Pancreas (tissue), 10 donors: ENCODE data around the gene GUCY2D. TPM values are rescaled to one million over a fixed set of nuclear protein-coding genes. Genes with fewer than 3 reads are reported as not detected.

Experiments used
- ATAC-seq, 4 donors: fragments of 200-7000 bp; cut with Tn5 transposase; one replicate each; pipeline versions ENCODE4 v1.8.0 to v1.9.1; 2020; ENCODE audit warnings: mild to moderate bottlenecking in 4 of 4, moderate library complexity in 4 of 4
- DNase-seq, 6 donors: peaks; one replicate each; pipeline ENCODE4 v3.0.0-alpha.2; 2020
- FAIRE-seq: peaks from 2 replicates; lab custom pipeline; 2012; peaks lifted over from hg19 to GRCh38; lab: Jason Lieb, UNC
- H3K27ac ChIP-seq, 4 donors: fragments of 200-600 bp; sonication (generic); 1 replicate in 3 of 4; 2 replicates in 1 of 4; pipeline versions ENCODE4 v1.5.0 to v1.8.0; 2020
- H3K27me3 ChIP-seq, 4 donors: fragments of 200-600 bp; one replicate each; pipeline ENCODE4 v1.8.0; 2021
- H3K36me3 ChIP-seq, 3 donors: fragments of 200-600 bp; sonication (generic) in 1 of 3; one replicate each; pipeline versions ENCODE4 v1.5.0 to v1.8.0; 2020 to 2021
- H3K4me1 ChIP-seq, 3 donors: fragments of 200-600 bp; one replicate each; pipeline ENCODE4 v1.8.0; 2021
- H3K4me3 ChIP-seq, 4 donors: fragments of 200-600 bp; sonication (generic) in 2 of 4; one replicate each; pipeline versions ENCODE4 v1.5.0 to v1.8.0; 2020 to 2021
- H3K9me3 ChIP-seq, 4 donors: fragments of 200-600 bp; one replicate each; pipeline ENCODE4 v1.8.0; 2021
- WGBS, 2 donors: extraction: QIAGEN DNeasy Blood & Tissue Kit; methylation state at CpG; one replicate each; pipeline ENCODE4 v1.1.7; 2013; 5-methylcytosine and 5-hydroxymethylcytosine counted together
- intact Hi-C, 3 donors: fragments of 100-400 bp; cut with DNase I; formaldehyde crosslinking; loops; one replicate each; pipeline versions ENCODE4 v1.11.1 to v1.14.2; 2022
- polyA plus RNA-seq, 2 donors: library from polyadenylated mRNA; stranded (reverse); fragments of 200-250 nt; gene quantifications; one replicate each; pipeline ENCODE4 v1.2.3, GENCODE V29; 2013
- total RNA-seq, 6 donors: library from RNA; stranded (reverse); fragmentation: NEBNext Ultra II Directional in 4 of 6; extraction: Animal tissue kit (Norgen Biotek cat#: 25700) in 4 of 6; gene quantifications; one replicate each; pipeline versions ENCODE4 v1.2.1 to v1.2.4, GENCODE V29; 2021 to 2023
- TF ChIP-seq, protein P1 (sequence below), 4 donors: fragments of 200-600 bp; sonication (generic) in 3 of 4; IDR thresholded peaks; one replicate each; pipeline versions ENCODE4 v1.5.0 to v1.8.0; 2021; ENCODE audit warnings: antibody characterized with exemption in 4 of 4
- donor health status: healthy with polysubstance abuse.
- donor health status: DM: no; HTN: no; CAD: no; lungs with moderate emphysema.
- donor health status: DM: no; HTN: no; CAD: no.
- donor health status: control.
- donor health status: control.
- donor health status: Bipolar disorder and iron deficiency.
- donor health status: DM: yes; HTN: yes; CAD: no.
- donor health status: DM: no; HTN: no; CAD: no.
- donor health status: DM: no; HTN: no; CAD: no.
- donor health status: DM: yes; HTN: yes; CAD: no.

GUCY2D gene
- total and polyA plus RNA-seq, 8 donors, result 0.02 to 0.47 (median 0.23) TPM; not detected in 2

GRCh38 chr17:8066841-8067775, 64.7 kb downstream of the GUCY2D start:
- Histone ChIP-seq H3K36me3 (no peaks in the 10 kb centered on the region), H3K9me3 (no peaks in the 10 kb centered on the region), H3K27me3 (peaks cover 0 to 7% (median under 1%) of the 10 kb centered on the region in 4 donors), H3K4me1 (no peaks in the 10 kb centered on the region), H3K4me3 (no peak overlapping the region), H3K27ac (no peak overlapping the region)
- WGBS, 2 donors, result 64 to 76% methylated on average over 15 of the region's 15 CpGs
- DNase-seq, result peak in 1 of 6 donors; percentile 41
- TF ChIP-seq, protein P1, sequence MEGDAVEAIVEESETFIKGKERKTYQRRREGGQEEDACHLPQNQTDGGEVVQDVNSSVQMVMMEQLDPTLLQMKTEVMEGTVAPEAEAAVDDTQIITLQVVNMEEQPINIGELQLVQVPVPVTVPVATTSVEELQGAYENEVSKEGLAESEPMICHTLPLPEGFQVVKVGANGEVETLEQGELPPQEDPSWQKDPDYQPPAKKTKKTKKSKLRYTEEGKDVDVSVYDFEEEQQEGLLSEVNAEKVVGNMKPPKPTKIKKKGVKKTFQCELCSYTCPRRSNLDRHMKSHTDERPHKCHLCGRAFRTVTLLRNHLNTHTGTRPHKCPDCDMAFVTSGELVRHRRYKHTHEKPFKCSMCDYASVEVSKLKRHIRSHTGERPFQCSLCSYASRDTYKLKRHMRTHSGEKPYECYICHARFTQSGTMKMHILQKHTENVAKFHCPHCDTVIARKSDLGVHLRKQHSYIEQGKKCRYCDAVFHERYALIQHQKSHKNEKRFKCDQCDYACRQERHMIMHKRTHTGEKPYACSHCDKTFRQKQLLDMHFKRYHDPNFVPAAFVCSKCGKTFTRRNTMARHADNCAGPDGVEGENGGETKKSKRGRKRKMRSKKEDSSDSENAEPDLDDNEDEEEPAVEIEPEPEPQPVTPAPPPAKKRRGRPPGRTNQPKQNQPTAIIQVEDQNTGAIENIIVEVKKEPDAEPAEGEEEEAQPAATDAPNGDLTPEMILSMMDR (IDR thresholded peaks at IDR 0.05), result no peak
- ATAC-seq, result no peak
- FAIRE-seq, result no peak
- intact Hi-C loops, result loop anchor here in 1 of 3 donors (10.0 kb wide), 1 partner anchor 48 kb away; the partner anchor contains the start of gene ALOXE3

- TF ChIP-seq, protein P1 (IDR thresholded peaks at IDR 0.05), result no peak
- ATAC-seq (no peak), DNase-seq (peak in 1 of 6 donors; percentile 40), FAIRE-seq (no peak)
- Histone ChIP-seq H3K9me3 (no peaks in the 10 kb centered on the region), H3K27me3 (peaks cover 0 to 8% (median 0%) of the 10 kb centered on the region in 4 donors), H3K36me3 (no peaks in the 10 kb centered on the region), H3K27ac (no peak overlapping the region), H3K4me1 (no peaks in the 10 kb centered on the region), H3K4me3 (no peak overlapping the region)
- 64 to 68% methylated on average over 4 of the region's 4 CpGs for WGBS, 2 donors
- intact Hi-C loops, result loop anchor here in 1 of 3 donors (10.0 kb wide), 1 partner anchor 47 kb away; the partner anchor contains the start of gene ALOXE3
These were observed 65.4 kb downstream of the GUCY2D start for GRCh38 chr17:8067806-8068205.

DNA sequence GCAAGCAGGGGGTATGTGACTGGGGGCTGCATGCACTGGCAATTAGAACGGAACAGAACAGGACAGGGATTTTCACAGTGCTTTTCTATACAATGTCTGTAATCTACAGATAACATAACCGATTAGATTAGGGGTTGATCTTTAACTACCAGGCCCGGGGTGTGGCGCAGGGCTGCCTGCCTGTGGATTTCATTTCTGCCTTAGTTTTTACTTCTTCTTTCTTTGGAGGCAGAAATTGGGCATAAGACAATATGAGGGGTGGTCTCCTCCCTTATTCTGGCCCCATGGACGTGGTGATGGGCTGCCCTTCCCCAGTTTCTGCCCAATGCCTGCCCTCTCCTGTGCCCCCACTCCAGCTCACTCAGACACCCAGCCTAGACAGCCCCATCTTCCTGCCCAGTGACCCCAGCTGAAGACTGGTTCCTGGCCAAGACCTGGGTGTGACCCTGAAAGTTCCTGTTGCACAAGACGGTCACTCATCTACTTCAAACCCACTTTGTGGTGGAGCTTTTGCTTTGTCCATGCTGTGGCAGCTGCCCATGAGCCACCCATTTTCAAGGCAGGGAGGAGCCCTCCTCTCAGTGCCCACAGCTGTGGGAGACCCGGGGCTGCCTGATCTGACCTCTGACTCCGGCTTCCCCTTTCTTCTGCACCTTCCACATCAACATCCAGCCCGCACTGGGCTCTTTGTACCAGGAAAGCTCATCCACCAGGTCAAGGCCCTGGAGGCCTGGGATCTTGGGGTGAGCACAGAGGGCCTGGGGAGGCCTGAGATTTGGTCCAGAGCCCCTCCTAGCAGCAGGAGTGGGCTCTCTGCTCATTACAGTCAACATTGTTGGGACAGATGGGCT, 66.5 kb downstream of the GUCY2D start:
- Histone ChIP-seq H3K4me3 (no peak overlapping the region), H3K36me3 (no peaks in the 10 kb centered on the region), H3K4me1 (no peaks in the 10 kb centered on the region), H3K9me3 (no peaks in the 10 kb centered on the region), H3K27me3 (peaks cover 0 to 13% (median 1%) of the 10 kb centered on the region in 4 donors), H3K27ac (no peak overlapping the region)
- no peak for FAIRE-seq
- 52 to 61% methylated on average over 9 of the region's 9 CpGs for WGBS, 2 donors
- TF ChIP-seq, protein P1 (IDR thresholded peaks at IDR 0.05), result no peak
- peak in 1 of 4 donors; percentile 30 for ATAC-seq
- intact Hi-C loops, result loop anchor here in 1 of 3 donors (10.0 kb wide), 1 partner anchor 46 kb away; the partner anchor contains the start of gene ALOXE3
- DNase-seq, result peak in 1 of 6 donors; percentile 41

- Histone ChIP-seq H3K4me1 (no peaks in the 10 kb centered on the region), H3K4me3 (no peak overlapping the region), H3K9me3 (no peaks in the 10 kb centered on the region), H3K27ac (no peak overlapping the region), H3K27me3 (peaks cover 0 to 17% (median 4%) of the 10 kb centered on the region in 4 donors), H3K36me3 (no peaks in the 10 kb centered on the region)
- TF ChIP-seq, protein P1 (IDR thresholded peaks at IDR 0.05), result no peak
- FAIRE-seq (no peak), ATAC-seq (no peak), DNase-seq (peak in 1 of 6 donors; percentile 23)
- intact Hi-C loops, result loop anchor here in 1 of 3 donors (10.0 kb wide), 1 partner anchor 45 kb away; the partner anchor contains the start of gene ALOXE3
- 80 to 81% methylated on average over 3 of the region's 3 CpGs for WGBS, 2 donors
These were observed 67.1 kb downstream of the GUCY2D start for GRCh38 chr17:8069587-8069860.

Other genes starting within 250 kb of the GUCY2D start
- gene KDM6B, start 168.4 kb upstream of the GUCY2D start, total RNA-seq, result 10 to 100 TPM; 14.9 to 23.7 (median 17.3) TPM
- gene KDM6B, start 168.4 kb upstream of the GUCY2D start, polyA plus RNA-seq, result 10 to 100 TPM in 1 of 2 donors, 1 to 10 TPM in 1; 8.9 to 15.3 TPM
- 1 to 10 TPM; 2.1 to 4.2 (median 2.4) TPM for gene TMEM88, start 147.5 kb upstream of the GUCY2D start, total RNA-seq
- 10 to 100 TPM; 21.6 to 28.5 TPM for gene TMEM88, start 147.5 kb upstream of the GUCY2D start, polyA plus RNA-seq
- gene NAA38, start 145.1 kb upstream of the GUCY2D start, total RNA-seq, result 10 to 100 TPM; 20.1 to 29.6 (median 26.6) TPM
- 10 to 100 TPM; 75.7 to 87.2 TPM for gene NAA38, start 145.1 kb upstream of the GUCY2D start, polyA plus RNA-seq
- gene CYB5D1, start 144.6 kb upstream of the GUCY2D start, total RNA-seq, result 10 to 100 TPM in 1 of 6 donors, 1 to 10 TPM in 5; 5.0 to 10.5 (median 8.4) TPM
- 1 to 10 TPM; 4.9 to 8.5 TPM for gene CYB5D1, start 144.6 kb upstream of the GUCY2D start, polyA plus RNA-seq
- 100 to 1,000 TPM in 1 of 6 donors, 10 to 100 TPM in 5; 35.9 to 101 (median 43.1) TPM for gene CHD3, start 113.8 kb upstream of the GUCY2D start, total RNA-seq
- gene CHD3, start 113.8 kb upstream of the GUCY2D start, polyA plus RNA-seq, result 100 to 1,000 TPM; 117 to 143 TPM
- gene RNF227, start 86.3 kb upstream of the GUCY2D start, total RNA-seq, result 1 to 10 TPM; 1.2 to 2.8 (median 2.0) TPM
- 1 to 10 TPM; 1.6 to 3.0 TPM for gene RNF227, start 86.3 kb upstream of the GUCY2D start, polyA plus RNA-seq
- gene KCNAB3, start 72.8 kb upstream of the GUCY2D start, total RNA-seq, result 1 to 10 TPM in 3 of 6 donors, under 1 TPM in 3; 0.51 to 1.6 (median 0.98) TPM
- gene KCNAB3, start 72.8 kb upstream of the GUCY2D start, polyA plus RNA-seq, result 1 to 10 TPM; 4.7 to 8.1 TPM
- 10 to 100 TPM; 27.3 to 67.1 (median 39.2) TPM for gene TRAPPC1, start 70.7 kb upstream of the GUCY2D start, total RNA-seq
- 10 to 100 TPM; 56.0 to 66.0 TPM for gene TRAPPC1, start 70.7 kb upstream of the GUCY2D start, polyA plus RNA-seq
- 10 to 100 TPM in 2 of 6 donors, 1 to 10 TPM in 4; 5.8 to 17.9 (median 8.5) TPM for gene CNTROB, start 70.4 kb upstream of the GUCY2D start, total RNA-seq
- gene CNTROB, start 70.4 kb upstream of the GUCY2D start, polyA plus RNA-seq, result 10 to 100 TPM; 30.8 to 46.1 TPM
- gene ALOX15B, start 36.4 kb downstream of the GUCY2D start, total RNA-seq, result 1 to 10 TPM in 1 of 6 donors, under 1 TPM in 4, not detected in 1; 0.09 to 4.7 (median 0.37) TPM
- under 1 TPM; 0.05 to 0.19 TPM for gene ALOX15B, start 36.4 kb downstream of the GUCY2D start, polyA plus RNA-seq
- gene ALOX12B, start 85.1 kb downstream of the GUCY2D start, total RNA-seq, result under 1 TPM in 1 of 6 donors, not detected in 5; 0.31 TPM
- gene ALOX12B, start 85.1 kb downstream of the GUCY2D start, polyA plus RNA-seq, result under 1 TPM in 1 of 2 donors, not detected in 1; 0.16 TPM
- not detected for gene ALOXE3, start 115.9 kb downstream of the GUCY2D start, total RNA-seq
- under 1 TPM in 1 of 2 donors, not detected in 1; 0.35 TPM for gene ALOXE3, start 115.9 kb downstream of the GUCY2D start, polyA plus RNA-seq
- not detected for gene HES7, start 121.5 kb downstream of the GUCY2D start, total RNA-seq
- gene HES7, start 121.5 kb downstream of the GUCY2D start, polyA plus RNA-seq, result under 1 TPM; 0.08 to 0.16 TPM
- 100 to 1,000 TPM in 2 of 6 donors, 10 to 100 TPM in 4; 17.5 to 105 (median 67.6) TPM for gene PER1, start 149.8 kb downstream of the GUCY2D start, total RNA-seq
- gene PER1, start 149.8 kb downstream of the GUCY2D start, polyA plus RNA-seq, result 100 to 1,000 TPM; 107 to 158 TPM
- 10 to 100 TPM; 19.5 to 35.7 (median 29.6) TPM for gene VAMP2, start 160.3 kb downstream of the GUCY2D start, total RNA-seq
- gene VAMP2, start 160.3 kb downstream of the GUCY2D start, polyA plus RNA-seq, result 10 to 100 TPM; 29.8 to 82.0 TPM
- gene TMEM107, start 173.8 kb downstream of the GUCY2D start, total RNA-seq, result 10 to 100 TPM in 1 of 6 donors, 1 to 10 TPM in 5; 5.2 to 10.2 (median 6.3) TPM
- gene TMEM107, start 173.8 kb downstream of the GUCY2D start, polyA plus RNA-seq, result 10 to 100 TPM in 1 of 2 donors, 1 to 10 TPM in 1; 5.7 to 11.1 TPM
- 10 to 100 TPM in 1 of 6 donors, 1 to 10 TPM in 5; 4.9 to 10.4 (median 6.9) TPM for gene BORCS6, start 187.6 kb downstream of the GUCY2D start, total RNA-seq
- gene BORCS6, start 187.6 kb downstream of the GUCY2D start, polyA plus RNA-seq, result 1 to 10 TPM; 4.5 to 6.1 TPM
- gene AURKB, start 208.0 kb downstream of the GUCY2D start, total RNA-seq, result 1 to 10 TPM in 1 of 6 donors, under 1 TPM in 2, not detected in 3; 0.47 to 2.0 (median 0.95) TPM
- under 1 TPM; 0.40 to 0.72 TPM for gene AURKB, start 208.0 kb downstream of the GUCY2D start, polyA plus RNA-seq
- 10 to 100 TPM; 15.4 to 40.8 (median 17.3) TPM for gene CTC1, start 245.4 kb downstream of the GUCY2D start, total RNA-seq
- gene CTC1, start 245.4 kb downstream of the GUCY2D start, polyA plus RNA-seq, result 10 to 100 TPM; 22.6 to 42.6 TPM
- 10 to 100 TPM; 11.5 to 21.4 (median 18.7) TPM for gene PFAS, start 246.7 kb downstream of the GUCY2D start, total RNA-seq
- 10 to 100 TPM; 11.7 to 21.1 TPM for gene PFAS, start 246.7 kb downstream of the GUCY2D start, polyA plus RNA-seq